Ascending aorta (tissue), 2 donors: ENCODE results near the gene TRIM10. TPM values are rescaled to one million over a fixed set of nuclear protein-coding genes. Genes with fewer than 3 reads are reported as not detected.
"Not testable (repeated sequence)": the region's sequence is repeated elsewhere in the genome, so short reads cannot be mapped to it uniquely, and the experiment has no call there.

ENCODE experiments used
- DNase-seq, 2 donors: peaks; one replicate each; pipeline ENCODE4 v3.0.0-alpha.2; 2019; ENCODE audit warnings: low spot score in 2 of 2
- H3K27ac ChIP-seq, 2 donors: fragments of 200-600 bp; sonication (generic); one replicate each; pipeline ENCODE4 v1.5.1; 2016 to 2017; ENCODE audit warnings: mild to moderate bottlenecking in 1 of 2
- H3K27me3 ChIP-seq: fragments of 200-600 bp; sonication (generic); one replicate; pipeline ENCODE4 v1.5.1; 2017
- H3K36me3 ChIP-seq, 2 donors: fragments of 200-600 bp; sonication (generic); one replicate each; pipeline ENCODE4 v1.5.1; 2016
- H3K4me1 ChIP-seq, 2 donors: fragments of 200-600 bp; sonication (generic); one replicate each; pipeline ENCODE4 v1.5.1; 2016 to 2017; ENCODE audit warnings: mild to moderate bottlenecking in 1 of 2
- H3K4me3 ChIP-seq, 2 donors: fragments of 200-600 bp; sonication (generic); one replicate each; pipeline ENCODE4 v1.5.1; 2016 to 2017; ENCODE audit warnings: mild to moderate bottlenecking in 1 of 2
- H3K9me3 ChIP-seq, 2 donors: fragments of 200-600 bp; sonication (generic); one replicate each; pipeline ENCODE4 v1.5.1; 2016
- intact Hi-C: fragments of 100-400 bp; cut with DNase I; formaldehyde crosslinking; loops from one replicate; pipeline ENCODE4 v1.15.1; 2023
- total RNA-seq: library from RNA; depleted of rRNA; stranded (reverse); fragments of >200 nt; gene quantifications from one replicate; pipeline ENCODE4 v1.1.0, GENCODE V29; 2016
- TF ChIP-seq, protein P1 (sequence below), 3 experiments: fragments of 200-600 bp in 2 of 3; fragments of 450-650 bp in 1 of 3; sonication (generic) in 2 of 3; IDR thresholded peaks; one replicate each; pipeline ENCODE4 v1.5.1; 2016 to 2019; ENCODE audit warnings: antibody characterized with exemption in 3 of 3, mild to moderate bottlenecking in 1 of 3, moderate library complexity in 1 of 3

TRIM10 gene
- total RNA-seq, 1 donor from 2014 or later, result not detected

- Histone ChIP-seq H3K27me3 (no peaks in the 10 kb centered on the region), H3K9me3 (no peaks in the 10 kb centered on the region), H3K4me1 (no peaks in the 10 kb centered on the region), H3K27ac (no peak overlapping the region), H3K36me3 (no peaks in the 10 kb centered on the region), H3K4me3 (no peak overlapping the region)
- DNase-seq, result no peak
- TF ChIP-seq, protein P1, sequence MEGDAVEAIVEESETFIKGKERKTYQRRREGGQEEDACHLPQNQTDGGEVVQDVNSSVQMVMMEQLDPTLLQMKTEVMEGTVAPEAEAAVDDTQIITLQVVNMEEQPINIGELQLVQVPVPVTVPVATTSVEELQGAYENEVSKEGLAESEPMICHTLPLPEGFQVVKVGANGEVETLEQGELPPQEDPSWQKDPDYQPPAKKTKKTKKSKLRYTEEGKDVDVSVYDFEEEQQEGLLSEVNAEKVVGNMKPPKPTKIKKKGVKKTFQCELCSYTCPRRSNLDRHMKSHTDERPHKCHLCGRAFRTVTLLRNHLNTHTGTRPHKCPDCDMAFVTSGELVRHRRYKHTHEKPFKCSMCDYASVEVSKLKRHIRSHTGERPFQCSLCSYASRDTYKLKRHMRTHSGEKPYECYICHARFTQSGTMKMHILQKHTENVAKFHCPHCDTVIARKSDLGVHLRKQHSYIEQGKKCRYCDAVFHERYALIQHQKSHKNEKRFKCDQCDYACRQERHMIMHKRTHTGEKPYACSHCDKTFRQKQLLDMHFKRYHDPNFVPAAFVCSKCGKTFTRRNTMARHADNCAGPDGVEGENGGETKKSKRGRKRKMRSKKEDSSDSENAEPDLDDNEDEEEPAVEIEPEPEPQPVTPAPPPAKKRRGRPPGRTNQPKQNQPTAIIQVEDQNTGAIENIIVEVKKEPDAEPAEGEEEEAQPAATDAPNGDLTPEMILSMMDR (IDR thresholded peaks at IDR 0.05), result no peak
- intact Hi-C loops, result no loop called here
Observed at GRCh38 chr6:30142665-30143064, 18.3 kb downstream of the TRIM10 start.

DNA sequence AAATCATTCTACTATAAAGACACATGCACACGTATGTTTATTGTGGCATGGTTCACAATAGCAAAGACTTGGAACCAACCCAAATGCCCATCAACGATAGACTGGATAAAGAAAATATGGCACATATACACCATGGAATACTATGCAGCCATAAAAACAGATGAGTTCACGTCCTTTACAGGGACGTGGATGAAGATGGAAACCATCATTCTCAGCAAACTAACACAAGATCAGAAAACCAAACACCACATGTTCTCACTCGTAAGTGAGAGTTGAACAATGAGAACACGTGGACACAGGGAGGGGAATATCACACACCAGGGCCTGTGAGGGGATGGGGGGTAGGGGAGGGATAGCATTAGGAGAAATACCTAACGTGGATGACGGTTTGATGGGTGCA lies 20.8 kb downstream of the TRIM10 start:
- DNase-seq, H3K36me3 ChIP-seq, H3K4me3 ChIP-seq, H3K27ac ChIP-seq, intact Hi-C loops, H3K4me1 ChIP-seq, H3K27me3 ChIP-seq, H3K9me3 ChIP-seq: not testable (repeated sequence)

GRCh38 chr6:30136570-30137286 lies 24.3 kb downstream of the TRIM10 start:
- H3K36me3 ChIP-seq, result no peaks in the 10 kb centered on the region
- no peaks in the 10 kb centered on the region for H3K4me1 ChIP-seq
- H3K9me3 ChIP-seq, result no peaks in the 10 kb centered on the region
- TF ChIP-seq, protein P1 (IDR thresholded peaks at IDR 0.05), result no peak
- no peaks in the 10 kb centered on the region for H3K27me3 ChIP-seq
- no peak for DNase-seq
- intact Hi-C loops, result loop anchor here (10.0 kb wide), 1 partner anchor 292 kb away; no protein-coding TSS in a partner anchor
- no peak overlapping the region for H3K4me3 ChIP-seq
- no peak overlapping the region for H3K27ac ChIP-seq

- no peak for DNase-seq
- no peaks in the 10 kb centered on the region for H3K36me3 ChIP-seq
- no peak within 1 kb of the TSS for H3K4me3 ChIP-seq
- no peaks in the 10 kb centered on the region for H3K27me3 ChIP-seq
- H3K27ac ChIP-seq, result no peak within 1 kb of the TSS
- no peaks in the 10 kb centered on the region for H3K9me3 ChIP-seq
- H3K4me1 ChIP-seq, result no peaks in the 10 kb centered on the region
- TF ChIP-seq, protein P1 (IDR thresholded peaks at IDR 0.05), result no peak
- intact Hi-C loops, result loop anchor here (10.0 kb wide), 1 partner anchor 291 kb away; no protein-coding TSS in a partner anchor
Observed at GRCh38 chr6:30135757-30136156, 25.3 kb downstream of the TRIM10 start, which contains the start of gene TRIM40. TRIM40 (plus strand) TSS chr6:30136140; CDS start chr6:30137037, 897 bp downstream.

DNA sequence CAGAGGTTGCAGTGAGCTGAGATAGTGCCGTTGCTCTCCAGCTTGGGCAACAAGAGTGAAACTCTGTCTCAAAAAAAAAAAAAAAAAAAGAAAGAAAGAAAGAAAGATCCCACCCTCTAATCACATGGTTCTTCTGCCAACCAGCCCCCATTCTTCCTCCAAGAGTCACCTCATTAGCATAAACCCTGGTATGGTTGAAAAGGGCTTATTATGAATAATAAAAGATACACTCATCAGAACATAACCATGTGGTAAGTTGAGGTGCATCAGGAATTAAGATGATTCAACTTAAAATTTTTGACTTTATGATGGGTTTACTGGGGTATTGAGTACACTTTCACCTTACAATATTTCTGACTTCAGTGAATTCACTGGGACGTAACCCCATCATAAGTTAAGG lies 25.9 kb downstream of the TRIM10 start:
- no peaks in the 10 kb centered on the region for H3K9me3 ChIP-seq
- no peaks in the 10 kb centered on the region for H3K4me1 ChIP-seq
- peaks cover under 1% of the 10 kb centered on the region for H3K27me3 ChIP-seq
- H3K27ac ChIP-seq, result no peak overlapping the region
- no peak overlapping the region for H3K4me3 ChIP-seq
- TF ChIP-seq, protein P1 (IDR thresholded peaks at IDR 0.05), result no peak
- no peaks in the 10 kb centered on the region for H3K36me3 ChIP-seq
- intact Hi-C loops, result loop anchor here (10.0 kb wide), 1 partner anchor 290 kb away; no protein-coding TSS in a partner anchor
- no peak for DNase-seq

- intact Hi-C loops, result loop anchor here (1.0 to 10.0 kb wide), 2 partner anchors 29 to 287 kb away; no protein-coding TSS in a partner anchor
- TF ChIP-seq, protein P1 (IDR thresholded peaks at IDR 0.05), result no peak
- H3K9me3 ChIP-seq, result no peaks in the 10 kb centered on the region
- no peak overlapping the region for H3K4me3 ChIP-seq
- peaks cover 19% of the 10 kb centered on the region for H3K27me3 ChIP-seq
- H3K4me1 ChIP-seq, result peaks cover 0 to 4% of the 10 kb centered on the region in 2 donors
- no peaks in the 10 kb centered on the region for H3K36me3 ChIP-seq
- H3K27ac ChIP-seq, result no peak overlapping the region
- no peak for DNase-seq
Observed at GRCh38 chr6:30131947-30132497, 29.0 kb downstream of the TRIM10 start.
